SW 1271 (cell line): Measurements from ENCODE around the gene ACACB.
"Not testable (repeated sequence)": the region's sequence is repeated elsewhere in the genome, so short reads cannot be mapped to it uniquely, and the experiment has no call there.

Experiments
- DNase-seq, 2 experiments: peaks; one replicate each; lab custom pipeline; 2025; lab: John Stamatoyannopoulos, UW

Gene ACACB

GRCh38 chr12:109144224-109144623, 27.8 kb downstream of the ACACB start:
- DNase-seq: no peak

DNA sequence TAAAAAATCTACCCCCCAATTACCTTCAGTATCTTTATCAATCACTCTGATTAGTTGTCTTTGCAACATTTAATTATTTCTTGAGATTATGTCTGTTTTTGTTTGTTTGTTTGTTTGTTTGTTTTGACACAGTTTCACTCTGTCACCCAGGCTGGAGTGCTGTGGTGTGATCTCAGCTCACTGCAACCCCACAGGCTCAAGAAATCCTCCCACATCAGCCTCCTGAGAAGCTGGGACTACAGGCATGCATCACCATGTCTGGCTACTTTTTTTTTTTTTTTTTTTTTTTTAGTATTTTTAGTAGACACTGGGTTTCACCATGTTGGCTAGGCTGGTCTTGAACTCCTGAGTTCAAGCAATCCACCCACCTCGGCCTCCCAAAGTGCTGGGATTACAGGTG, 30.7 kb downstream of the ACACB start:
- not testable (repeated sequence) for DNase-seq

GRCh38 chr12:109147954-109148353, 31.6 kb downstream of the ACACB start:
- DNase-seq: no peak

- DNase-seq: no peak
Measured at GRCh38 chr12:109150124-109150640, 33.8 kb downstream of the ACACB start.

- DNase-seq: no peak
Measured at GRCh38 chr12:109151457-109151856, 35.1 kb downstream of the ACACB start.

GRCh38 chr12:109153821-109154441, 37.5 kb downstream of the ACACB start:
- no peak for DNase-seq

DNA sequence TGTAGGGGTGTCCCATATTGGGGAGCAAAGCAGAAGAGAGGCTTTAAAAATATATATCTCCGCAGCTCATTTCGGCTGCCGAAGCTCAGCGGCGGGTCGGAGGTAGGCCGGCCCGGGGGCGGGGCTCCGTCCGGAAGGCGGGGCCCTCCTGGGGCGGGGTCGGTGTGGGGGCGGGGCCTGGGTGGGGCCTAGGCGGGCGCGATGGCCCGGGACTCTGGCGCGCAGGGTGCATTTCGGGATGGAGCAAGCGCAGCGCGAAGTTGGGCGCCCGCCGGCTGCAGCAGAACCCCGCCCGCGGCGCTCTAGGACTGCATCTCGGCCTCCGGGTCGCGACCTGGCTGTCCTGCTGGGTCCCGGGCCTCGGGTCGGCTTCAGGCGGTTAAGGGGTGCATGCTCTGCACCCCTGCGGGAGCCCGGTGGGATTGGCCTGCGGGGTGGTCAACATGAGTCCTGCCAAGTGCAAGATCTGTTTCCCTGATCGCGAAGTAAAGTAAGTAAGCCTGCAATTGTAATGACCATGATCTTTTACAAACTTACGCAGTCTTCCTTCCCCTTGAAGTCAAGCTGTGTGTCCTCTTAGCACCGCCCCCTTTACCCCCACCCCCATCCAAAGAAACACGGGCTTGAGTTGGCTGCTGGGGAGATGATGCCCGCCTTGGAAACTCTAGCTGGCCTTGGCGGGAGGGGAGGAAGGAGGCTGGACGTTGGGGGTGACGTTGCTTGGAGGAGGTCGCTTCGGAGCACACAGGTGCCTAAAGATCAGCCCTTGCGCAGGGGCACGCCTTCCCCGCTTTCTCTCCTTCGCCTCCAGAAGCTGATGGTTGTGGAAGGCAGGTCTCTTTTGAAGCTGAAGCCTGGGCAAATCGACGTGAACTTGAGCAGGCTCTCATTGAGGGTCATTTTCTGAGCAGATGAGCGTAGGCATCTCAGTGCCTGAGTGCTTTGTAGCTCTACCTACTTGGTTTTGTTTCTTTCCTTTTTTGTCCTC, 38.4 kb downstream of the ACACB start:
- DNase-seq: peak; percentile 58 to 80

GRCh38 chr12:109156036-109156435, 39.6 kb downstream of the ACACB start:
- DNase-seq: no peak

- no peak for DNase-seq
Measured at GRCh38 chr12:109156586-109156985, 40.2 kb downstream of the ACACB start.

DNA sequence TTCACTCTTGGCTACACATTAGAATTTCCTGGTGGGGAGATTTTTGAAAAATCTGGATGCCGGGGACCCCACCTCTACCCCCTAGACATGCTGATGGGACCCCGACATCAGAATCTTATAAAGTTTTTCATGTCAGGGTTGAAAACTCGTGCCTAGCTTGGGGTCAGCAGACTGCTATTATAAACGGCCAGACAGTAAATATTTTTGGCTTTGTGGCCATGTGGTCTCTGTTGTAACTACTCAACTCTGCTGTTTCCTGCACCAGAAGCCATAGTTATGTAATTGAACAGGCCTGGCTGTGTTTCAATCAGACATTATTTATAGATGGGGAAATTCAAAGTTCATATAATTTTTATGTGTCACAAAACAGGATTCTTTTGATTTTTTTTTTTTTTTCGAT, 41.6 kb downstream of the ACACB start:
- no peak for DNase-seq

DNA sequence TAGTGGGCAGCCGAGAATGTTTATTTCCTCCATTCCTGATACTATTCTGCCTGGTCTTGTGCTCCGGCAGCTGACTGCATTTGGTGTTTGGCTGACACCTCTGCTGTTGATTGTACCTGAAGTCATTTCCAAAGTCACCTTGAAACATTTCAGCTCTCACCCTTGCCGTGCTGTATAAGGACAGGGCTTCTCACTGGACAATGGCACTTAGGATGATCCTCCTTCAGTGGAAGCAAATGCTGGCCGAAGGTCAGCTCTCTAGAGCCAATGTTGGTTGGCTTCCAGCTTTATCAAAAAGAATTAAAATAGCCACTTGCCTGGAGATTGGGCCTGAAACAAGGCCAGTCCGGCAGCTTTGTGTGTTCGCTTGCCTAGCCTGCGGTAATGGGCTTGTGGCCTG, 44.0 kb downstream of the ACACB start:
- DNase-seq: no peak

- DNase-seq: no peak
Measured at GRCh38 chr12:109160873-109161272, 44.5 kb downstream of the ACACB start.

DNA sequence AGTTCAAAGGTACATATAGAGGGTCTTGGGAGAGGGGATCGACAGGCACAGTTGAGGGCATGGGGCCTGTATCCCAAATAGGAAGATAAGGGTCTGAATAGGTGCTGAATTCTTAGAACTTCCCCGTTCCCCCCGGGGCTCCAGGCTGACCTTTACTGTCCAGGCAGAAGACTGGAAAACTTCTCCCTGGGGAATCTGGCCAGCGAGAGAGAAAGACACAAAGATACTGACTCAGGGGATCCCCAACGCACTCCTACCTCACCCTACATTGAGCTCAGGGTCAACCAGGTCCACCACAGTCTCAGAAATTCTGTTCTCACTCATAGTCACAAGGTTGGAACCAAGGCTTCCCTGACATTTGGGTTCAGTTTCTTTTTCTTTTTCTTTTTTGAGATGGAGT, 46.2 kb downstream of the ACACB start:
- no peak for DNase-seq

DNA sequence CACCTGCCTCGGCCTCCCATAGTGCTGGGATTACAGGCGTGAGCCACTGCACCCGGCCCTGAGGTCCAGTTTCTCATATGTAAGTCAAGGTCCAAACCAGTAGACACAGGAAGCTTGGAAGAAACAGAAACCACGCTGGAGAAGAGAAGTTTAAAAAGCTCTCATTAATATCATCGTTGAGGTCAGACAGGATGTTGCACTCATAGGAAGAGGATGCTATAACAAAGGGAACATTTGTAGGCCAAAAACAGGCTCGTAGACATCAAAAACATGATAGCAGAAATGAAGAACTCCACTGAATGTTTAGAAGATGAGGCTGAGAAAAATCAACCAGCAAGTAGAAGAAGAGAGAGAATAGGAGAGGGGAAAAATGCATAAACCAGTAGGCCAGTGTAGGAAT, 46.8 kb downstream of the ACACB start:
- no peak for DNase-seq

GRCh38 chr12:109165599-109165998, 49.2 kb downstream of the ACACB start:
- DNase-seq: peak in 1 of 2 experiments; percentile 2

- DNase-seq: no peak
Measured at GRCh38 chr12:109166371-109166770, 50.0 kb downstream of the ACACB start.

GRCh38 chr12:109167781-109168180, 51.4 kb downstream of the ACACB start:
- DNase-seq: no peak

- DNase-seq: no peak
Measured at GRCh38 chr12:109169262-109169661, 52.9 kb downstream of the ACACB start.

DNA sequence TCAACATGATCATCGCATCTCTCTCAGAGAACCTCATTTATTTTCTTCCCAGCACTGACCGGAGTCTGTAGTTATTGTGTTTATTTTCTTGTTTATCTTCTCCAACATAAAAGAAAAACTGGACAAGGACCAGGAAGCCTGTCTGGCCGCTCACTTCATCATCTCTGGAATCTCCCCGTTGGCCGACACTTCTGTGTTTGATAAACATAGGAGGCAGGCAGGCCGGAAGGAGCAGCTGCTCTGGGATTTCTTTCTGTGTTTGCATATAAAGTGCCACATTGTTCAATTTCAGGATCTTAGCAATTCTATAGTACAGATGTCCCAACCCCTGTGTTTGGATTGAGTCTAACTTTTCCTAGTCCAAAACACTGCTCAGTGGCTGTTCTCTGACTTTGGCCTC, 53.3 kb downstream of the ACACB start:
- no peak for DNase-seq

DNA sequence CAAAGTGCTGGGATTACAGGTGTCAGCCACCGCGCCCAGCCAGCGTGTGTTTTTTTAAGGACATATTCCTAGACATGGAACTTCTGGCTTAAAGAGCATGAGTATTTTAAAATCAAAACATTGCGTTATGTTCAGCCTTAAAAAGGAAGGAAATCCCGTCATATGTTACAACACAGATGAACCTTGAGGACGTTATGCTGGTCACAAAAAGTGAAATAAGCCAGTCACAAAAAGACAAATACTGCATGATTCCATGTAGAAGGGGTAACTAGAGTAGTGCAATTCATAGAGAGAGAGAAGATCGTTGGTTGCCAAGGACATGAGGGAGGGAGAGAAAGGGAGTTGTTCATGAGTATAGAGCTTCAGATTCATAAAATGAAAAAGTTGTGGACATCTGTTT, 53.9 kb downstream of the ACACB start:
- DNase-seq: no peak

DNA sequence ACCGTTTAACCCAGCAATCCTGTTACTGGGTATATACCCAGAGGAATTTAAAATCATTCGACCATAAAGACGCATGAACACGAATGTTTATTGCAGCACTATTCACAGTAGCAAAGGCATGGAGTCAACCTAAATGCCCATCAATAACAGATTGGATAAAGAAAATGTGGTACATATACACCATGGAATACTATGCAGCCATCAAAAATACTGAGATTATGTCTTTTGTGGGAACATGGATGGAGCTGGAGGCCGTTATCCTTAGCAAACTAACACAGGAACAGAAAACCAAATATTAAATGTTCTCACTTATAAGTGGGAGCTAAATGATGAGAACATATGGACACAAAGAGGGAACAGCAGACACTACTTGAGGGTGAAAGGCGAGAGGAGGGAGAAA, 56.4 kb downstream of the ACACB start:
- DNase-seq: not testable (repeated sequence)

- no peak for DNase-seq
Measured at GRCh38 chr12:109173443-109174240, 57.3 kb downstream of the ACACB start.
